Heart left ventricle (tissue), 16 donors: ENCODE results near the gene SLC47A2. TPM values are rescaled to one million over a fixed set of nuclear protein-coding genes. Genes with fewer than 3 reads are reported as not detected.

ENCODE experiments used
- ATAC-seq, 4 donors: fragments of 200-7000 bp; cut with Tn5 transposase; one replicate each; pipeline ENCODE4 v1.9.1; 2020 to 2022; ENCODE audit warnings: moderate library complexity in 4 of 4, mild to moderate bottlenecking in 3 of 4, moderate number of reproducible peaks in 1 of 4
- DNase-seq, 5 donors: peaks; one replicate each; pipeline ENCODE4 v3.0.0-alpha.2; 2020
- H3K27ac ChIP-seq, 12 donors: fragments of 200-600 bp; sonication (generic) in 4 of 12; one replicate each; pipeline versions ENCODE4 v1.5.0 to v1.8.0; 2016 to 2022; ENCODE audit warnings: mild to moderate bottlenecking in 2 of 12
- H3K27me3 ChIP-seq, 9 donors: fragments of 200-600 bp; sonication (generic) in 2 of 9; one replicate each; pipeline versions ENCODE4 v1.5.1 to v1.8.0; 2016 to 2022; ENCODE audit warnings: mild to moderate bottlenecking in 3 of 9
- H3K36me3 ChIP-seq, 9 donors: fragments of 200-600 bp; sonication (generic) in 2 of 9; one replicate each; pipeline versions ENCODE4 v1.5.0 to v1.8.0; 2018 to 2022; ENCODE audit warnings: mild to moderate bottlenecking in 2 of 9
- H3K4me1 ChIP-seq, 12 donors: fragments of 200-600 bp; sonication (generic) in 4 of 12; one replicate each; pipeline versions ENCODE4 v1.5.0 to v1.8.0; 2016 to 2022; ENCODE audit warnings: mild to moderate bottlenecking in 3 of 12
- H3K4me3 ChIP-seq, 12 donors: fragments of 200-600 bp; sonication (generic) in 4 of 12; one replicate each; pipeline versions ENCODE4 v1.5.0 to v1.8.0; 2017 to 2022; ENCODE audit warnings: mild to moderate bottlenecking in 9 of 12, moderate library complexity in 4 of 12
- H3K9me3 ChIP-seq, 12 donors: fragments of 200-600 bp; sonication (generic) in 4 of 12; one replicate each; pipeline versions ENCODE4 v1.5.0 to v1.8.0; 2016 to 2022; ENCODE audit warnings: mild to moderate bottlenecking in 1 of 12
- POLR2A ChIP-seq, 2 donors: fragments of 450-650 bp; IDR thresholded peaks; one replicate each; pipeline ENCODE4 v1.6.1; 2017; ENCODE audit warnings: antibody characterized with exemption in 2 of 2, mild to moderate bottlenecking in 2 of 2, moderate library complexity in 2 of 2
- WGBS, 4 donors: extraction: QIAGEN DNeasy Blood & Tissue Kit in 2 of 4; methylation state at CpG; one replicate each; pipeline versions ENCODE4 v1.1.5 to v1.1.7; 2013 to 2018; 5-methylcytosine and 5-hydroxymethylcytosine counted together
- intact Hi-C, 10 donors: fragments of 100-400 bp; cut with DNase I; formaldehyde crosslinking; loops; one replicate each; pipeline versions ENCODE4 v1.11.1 to v1.14.2; 2022
- polyA plus RNA-seq, 2 donors: library from polyadenylated mRNA; stranded (reverse); fragments of 200-250 nt; gene quantifications; one replicate each; pipeline ENCODE4 v1.2.3, GENCODE V29; 2013
- total RNA-seq, 9 donors: library from RNA; depleted of rRNA in 2 of 9; stranded (reverse); fragments of >200 nt in 2 of 9; fragmentation: NEBNext Ultra II Directional in 3 of 9; extraction: Animal tissue kit (Norgen Biotek cat#: 25700) in 3 of 9; gene quantifications; one replicate each; pipeline versions ENCODE4 v1.1.0 to v1.2.4, GENCODE V29; 2016 to 2023
- TF ChIP-seq, protein P1 (sequence below), 12 donors: fragments of 200-600 bp; sonication (generic) in 4 of 12; IDR thresholded peaks; one replicate each; pipeline versions ENCODE4 v1.5.0 to v1.8.0; 2018 to 2022; ENCODE audit warnings: antibody characterized with exemption in 12 of 12, mild to moderate bottlenecking in 5 of 12
- donor health status: ischemic (EF 13 %, LVEDD 7.1; RV severe dilation, severe dysfunction).
- donor health status: healthy with polysubstance abuse.
- donor health status: DM: no; HTN: yes; CAD: no.
- donor health status: DM: no; HTN: no; CAD: no.
- donor health status: ischemic (EF 25% LVEDD 6.9; RV normal size, moderate dysfunction).
- donor health status: ischemic (EF 25% LVEDD 5.7; RV mildly dilated, moderate dysfunction).
- donor health status: healthy.
- donor health status: DM: yes; HTN: yes; CAD: no.
- donor health status: ischemic (EF 35%, LVEDD 5.7; RV mildly dilated, moderate dysfunction).
- donor health status: nonischemic (EF 11% LVEDD 7.7; RV severe dilation, severe dysfunction).
- donor health status: DM: yes; HTN: yes; CAD: no.
- donor health status: PGD.
- donor health status: ischemic (EF 29% LVEDD 5.4; RV normal size, mild dysfunction).
- donor health status: nonischemic (EF 23%, LVEDD 6.1; RV moderate dilation, normal function).

Gene SLC47A2
- total and polyA plus RNA-seq, 11 donors = 0.32 TPM; not detected in 10

DNA sequence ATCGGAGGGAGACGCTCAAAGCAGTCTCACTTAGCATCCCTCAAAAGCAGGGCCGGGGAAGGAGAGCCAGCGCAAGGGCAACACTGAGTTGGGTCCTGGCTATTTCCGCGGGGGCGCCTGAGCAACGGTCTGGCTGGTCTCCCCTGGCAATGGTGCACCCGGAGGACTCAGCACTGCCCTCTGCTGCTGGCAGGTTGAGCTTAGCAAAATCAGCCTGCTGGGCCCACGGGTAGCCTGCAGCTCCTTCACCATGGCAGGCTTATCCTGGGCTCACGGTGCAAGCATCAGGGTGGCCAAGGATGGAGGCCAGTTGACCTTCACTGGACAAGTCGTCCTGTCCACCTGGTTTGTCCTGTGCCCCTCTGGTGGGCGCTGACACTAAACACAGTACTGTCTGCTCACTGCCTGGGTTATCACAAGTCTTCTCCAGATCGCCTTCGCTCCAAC, 46.2 kb upstream of the SLC47A2 start:
- peak; percentile 42 to 81 (median 70) for DNase-seq
- H3K9me3 ChIP-seq = no peaks in the 10 kb centered on the region
- intact Hi-C loops = loop anchor here in 7 of 10 donors (5.0 to 10.0 kb wide), 8 partner anchors 58 to 450 kb away; partner anchors contain the start of genes B9D1 (in 4 of the 7) and ALDH3A2 (in 2 of the 7)
- H3K27ac ChIP-seq = no peak overlapping the region
- no peak for TF ChIP-seq POLR2A (IDR thresholded peaks at IDR 0.05)
- TF ChIP-seq, protein P1, sequence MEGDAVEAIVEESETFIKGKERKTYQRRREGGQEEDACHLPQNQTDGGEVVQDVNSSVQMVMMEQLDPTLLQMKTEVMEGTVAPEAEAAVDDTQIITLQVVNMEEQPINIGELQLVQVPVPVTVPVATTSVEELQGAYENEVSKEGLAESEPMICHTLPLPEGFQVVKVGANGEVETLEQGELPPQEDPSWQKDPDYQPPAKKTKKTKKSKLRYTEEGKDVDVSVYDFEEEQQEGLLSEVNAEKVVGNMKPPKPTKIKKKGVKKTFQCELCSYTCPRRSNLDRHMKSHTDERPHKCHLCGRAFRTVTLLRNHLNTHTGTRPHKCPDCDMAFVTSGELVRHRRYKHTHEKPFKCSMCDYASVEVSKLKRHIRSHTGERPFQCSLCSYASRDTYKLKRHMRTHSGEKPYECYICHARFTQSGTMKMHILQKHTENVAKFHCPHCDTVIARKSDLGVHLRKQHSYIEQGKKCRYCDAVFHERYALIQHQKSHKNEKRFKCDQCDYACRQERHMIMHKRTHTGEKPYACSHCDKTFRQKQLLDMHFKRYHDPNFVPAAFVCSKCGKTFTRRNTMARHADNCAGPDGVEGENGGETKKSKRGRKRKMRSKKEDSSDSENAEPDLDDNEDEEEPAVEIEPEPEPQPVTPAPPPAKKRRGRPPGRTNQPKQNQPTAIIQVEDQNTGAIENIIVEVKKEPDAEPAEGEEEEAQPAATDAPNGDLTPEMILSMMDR (IDR thresholded peaks at IDR 0.05) = peak; percentile 44 to 76 (median 60)
- peaks cover 0 to 8% (median 0%) of the 10 kb centered on the region in 12 donors for H3K4me1 ChIP-seq
- 25 to 36% (median 30%) methylated on average over 12 to 15 of the region's 15 CpGs for WGBS, 4 donors
- peak in 3 of 4 donors; percentile 63 to 80 (median 67) for ATAC-seq
- H3K27me3 ChIP-seq = no peaks in the 10 kb centered on the region
- H3K36me3 ChIP-seq = no peaks in the 10 kb centered on the region
- H3K4me3 ChIP-seq = peak overlapping the region in 1 of 12 donors; percentile 7

DNA sequence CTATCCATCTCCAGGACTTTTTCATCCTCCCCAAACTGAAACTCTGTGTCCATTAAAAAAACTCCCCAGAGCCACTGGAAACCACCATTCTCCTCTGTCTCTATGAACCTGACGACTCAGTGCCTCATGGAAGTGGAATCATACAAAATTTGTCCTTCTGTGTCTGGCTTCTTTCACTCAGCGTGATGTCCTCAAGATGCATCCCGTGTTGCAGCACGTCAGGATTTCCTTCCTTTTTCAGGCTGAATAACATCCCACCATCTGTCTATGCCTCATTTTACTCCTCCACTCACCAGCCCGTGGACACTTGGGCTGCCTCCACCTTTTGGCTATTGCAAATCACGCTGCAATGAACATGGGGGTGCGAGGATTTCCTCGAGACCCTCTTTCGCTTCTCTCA, 44.4 kb upstream of the SLC47A2 start:
- Histone ChIP-seq H3K27me3 (no peaks in the 10 kb centered on the region), H3K27ac (no peak overlapping the region), H3K9me3 (no peaks in the 10 kb centered on the region), H3K36me3 (no peaks in the 10 kb centered on the region), H3K4me3 (no peak overlapping the region), H3K4me1 (peaks cover 0 to 8% (median 0%) of the 10 kb centered on the region in 12 donors)
- 61 to 73% (median 65%) methylated on average over 9 of the region's 9 CpGs for WGBS, 4 donors
- ATAC-seq (no peak), DNase-seq (no peak)
- TF ChIP-seq POLR2A (IDR thresholded peaks at IDR 0.05) = no peak
- TF ChIP-seq, protein P1 (IDR thresholded peaks at IDR 0.05) = no peak
- intact Hi-C loops = loop anchor here in 7 of 10 donors (5.0 to 10.0 kb wide), 8 partner anchors 56 to 448 kb away; partner anchors contain the start of genes B9D1 (in 4 of the 7) and ALDH3A2 (in 2 of the 7)

DNA sequence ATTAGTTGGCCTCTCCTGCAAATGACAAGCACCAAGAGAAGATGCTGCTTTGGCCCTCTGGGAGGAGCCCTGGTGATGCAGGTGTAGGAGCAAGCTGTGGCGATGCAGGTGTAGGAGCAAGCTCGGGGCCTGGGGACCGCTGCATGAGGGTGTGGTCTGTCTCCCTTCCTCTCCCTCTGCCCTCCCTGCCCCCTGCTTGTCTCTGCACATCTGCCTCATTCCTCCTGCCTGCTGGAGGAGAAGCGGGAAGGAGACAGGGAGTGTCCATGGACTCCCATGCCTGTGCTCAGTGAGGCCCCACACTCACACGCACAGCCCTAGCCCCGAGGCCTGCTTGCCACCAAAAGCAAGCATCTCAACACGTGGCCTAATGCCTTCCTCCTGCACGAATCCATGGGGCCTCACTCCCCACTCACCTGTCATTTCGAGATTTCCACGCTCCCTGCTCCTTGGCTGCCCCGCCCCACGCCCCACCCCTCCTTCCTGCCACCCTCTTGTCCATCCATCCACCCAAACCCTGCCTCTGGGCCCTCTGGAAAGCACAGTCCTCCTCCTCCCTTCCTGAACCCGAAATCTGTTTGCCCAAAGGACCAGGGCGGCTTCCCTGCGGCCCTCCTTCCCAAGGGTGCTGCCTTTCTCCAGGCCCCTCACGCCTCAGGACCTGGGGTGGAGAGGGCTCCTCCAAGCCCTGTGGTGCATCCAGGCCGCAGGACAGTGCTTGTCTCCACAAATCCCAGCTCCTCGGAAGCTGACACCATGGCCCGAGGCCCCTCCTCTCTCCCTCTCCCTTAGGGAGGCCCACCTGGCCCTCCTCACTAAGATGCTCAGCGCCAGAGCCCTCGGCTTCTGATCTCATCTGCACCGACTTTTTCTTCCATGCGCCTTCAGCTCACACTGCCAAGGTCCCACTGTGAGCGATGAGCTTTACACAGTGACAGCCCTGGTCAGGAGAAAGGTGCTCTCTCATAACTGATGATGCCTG, 43.5 kb upstream of the SLC47A2 start:
- Histone ChIP-seq H3K9me3 (no peaks in the 10 kb centered on the region), H3K4me1 (peaks cover 0 to 8% (median 0%) of the 10 kb centered on the region in 12 donors), H3K36me3 (no peaks in the 10 kb centered on the region), H3K4me3 (no peak overlapping the region), H3K27me3 (no peaks in the 10 kb centered on the region), H3K27ac (no peak overlapping the region)
- WGBS, 4 donors = 79 to 87% (median 82%) methylated on average over 24 of the region's 24 CpGs
- TF ChIP-seq, protein P1 (IDR thresholded peaks at IDR 0.05) = no peak
- no peak for TF ChIP-seq POLR2A (IDR thresholded peaks at IDR 0.05)
- no peak for ATAC-seq
- peak in 1 of 5 donors; percentile 52 for DNase-seq
- intact Hi-C loops = loop anchor here in 9 of 10 donors (5.0 to 10.0 kb wide), 11 partner anchors 55 to 448 kb away; partner anchors contain the start of genes ALDH3A2 (in 5 of the 9), B9D1 (in 4 of the 9) and SLC47A1 (in 1 of the 9)
